Endothelial cell (in vitro differentiated cells): ENCODE measurements around the gene KLK15. TPM values are rescaled to one million over a fixed set of nuclear protein-coding genes. Genes with fewer than 3 reads are reported as not detected.

Experiments used
- DNase-seq: peaks from one replicate; pipeline ENCODE4 v3.0.0; 2021; ENCODE audit warnings: low spot score
- H3K27ac Mint-ChIP-seq: one replicate; pipeline ENCODE4 v1.8.0; 2021; ENCODE audit warnings: mixed read lengths, inconsistent platforms; ENCODE audit not compliant: unreplicated experiment
- H3K27me3 Mint-ChIP-seq: one replicate; pipeline ENCODE4 v1.8.0; 2021; ENCODE audit warnings: mild to moderate bottlenecking, moderate library complexity, mixed read lengths, inconsistent platforms; ENCODE audit not compliant: unreplicated experiment
- H3K36me3 Mint-ChIP-seq: one replicate; pipeline ENCODE4 v1.8.0; 2021; ENCODE audit warnings: mild to moderate bottlenecking, low read depth, mixed read lengths, inconsistent platforms; ENCODE audit not compliant: unreplicated experiment
- H3K4me1 Mint-ChIP-seq: one replicate; pipeline ENCODE4 v1.8.0; 2021; ENCODE audit warnings: mild to moderate bottlenecking, mixed read lengths, inconsistent platforms; ENCODE audit not compliant: unreplicated experiment
- H3K4me3 Mint-ChIP-seq: one replicate; pipeline ENCODE4 v1.8.0; 2021; ENCODE audit warnings: mild to moderate bottlenecking, mixed read lengths, inconsistent platforms; ENCODE audit not compliant: unreplicated experiment
- H3K9me3 Mint-ChIP-seq: one replicate; pipeline ENCODE4 v1.8.0; 2021; ENCODE audit warnings: mixed read lengths, inconsistent platforms; ENCODE audit not compliant: unreplicated experiment
- total RNA-seq: library from RNA; stranded (reverse); fragmentation: NEBNext Ultra II Directional; extraction: Animal tissue kit (Norgen Biotek cat#: 25700); gene quantifications from one replicate; pipeline ENCODE4 v1.2.1, GENCODE V29; 2021; ENCODE audit not compliant: unreplicated experiment
- TF ChIP-seq, protein P1 (sequence below): fragments of 200-600 bp; sonication (generic); IDR thresholded peaks from one replicate; pipeline ENCODE4 v1.5.0; 2021; ENCODE audit warnings: antibody characterized with exemption; ENCODE audit not compliant: unreplicated experiment

The KLK15 gene
- total RNA-seq, 1 donor from 2014 or later = not detected

DNA sequence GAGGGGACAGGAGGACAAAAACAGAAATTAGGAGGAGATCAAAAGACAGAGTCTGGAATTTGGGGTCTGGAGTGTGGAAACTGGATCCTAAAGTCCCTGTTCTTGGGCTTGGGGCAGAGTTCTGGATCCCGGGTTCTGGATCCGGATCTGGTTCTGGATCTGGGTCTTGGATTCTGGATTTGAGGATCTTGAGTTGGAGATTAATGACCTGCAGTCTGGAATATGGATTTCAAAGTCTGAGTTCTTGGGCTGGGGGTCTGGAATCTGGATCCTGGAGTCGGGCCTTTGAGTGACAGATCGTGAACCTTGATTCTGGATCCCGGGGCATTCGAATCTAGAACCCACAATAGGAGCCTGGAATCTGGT, 411 bp upstream of the KLK15 start:
- peaks cover 10% of the 10 kb centered on the region for H3K27me3 Mint-ChIP-seq
- no peaks in the 10 kb centered on the region for H3K9me3 Mint-ChIP-seq
- no peaks in the 10 kb centered on the region for H3K4me1 Mint-ChIP-seq
- DNase-seq = no peak
- TF ChIP-seq, protein P1, sequence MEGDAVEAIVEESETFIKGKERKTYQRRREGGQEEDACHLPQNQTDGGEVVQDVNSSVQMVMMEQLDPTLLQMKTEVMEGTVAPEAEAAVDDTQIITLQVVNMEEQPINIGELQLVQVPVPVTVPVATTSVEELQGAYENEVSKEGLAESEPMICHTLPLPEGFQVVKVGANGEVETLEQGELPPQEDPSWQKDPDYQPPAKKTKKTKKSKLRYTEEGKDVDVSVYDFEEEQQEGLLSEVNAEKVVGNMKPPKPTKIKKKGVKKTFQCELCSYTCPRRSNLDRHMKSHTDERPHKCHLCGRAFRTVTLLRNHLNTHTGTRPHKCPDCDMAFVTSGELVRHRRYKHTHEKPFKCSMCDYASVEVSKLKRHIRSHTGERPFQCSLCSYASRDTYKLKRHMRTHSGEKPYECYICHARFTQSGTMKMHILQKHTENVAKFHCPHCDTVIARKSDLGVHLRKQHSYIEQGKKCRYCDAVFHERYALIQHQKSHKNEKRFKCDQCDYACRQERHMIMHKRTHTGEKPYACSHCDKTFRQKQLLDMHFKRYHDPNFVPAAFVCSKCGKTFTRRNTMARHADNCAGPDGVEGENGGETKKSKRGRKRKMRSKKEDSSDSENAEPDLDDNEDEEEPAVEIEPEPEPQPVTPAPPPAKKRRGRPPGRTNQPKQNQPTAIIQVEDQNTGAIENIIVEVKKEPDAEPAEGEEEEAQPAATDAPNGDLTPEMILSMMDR = no peak
- no peaks in the 10 kb centered on the region for H3K36me3 Mint-ChIP-seq
- no peak overlapping the region for H3K27ac Mint-ChIP-seq
- no peak overlapping the region for H3K4me3 Mint-ChIP-seq

DNA sequence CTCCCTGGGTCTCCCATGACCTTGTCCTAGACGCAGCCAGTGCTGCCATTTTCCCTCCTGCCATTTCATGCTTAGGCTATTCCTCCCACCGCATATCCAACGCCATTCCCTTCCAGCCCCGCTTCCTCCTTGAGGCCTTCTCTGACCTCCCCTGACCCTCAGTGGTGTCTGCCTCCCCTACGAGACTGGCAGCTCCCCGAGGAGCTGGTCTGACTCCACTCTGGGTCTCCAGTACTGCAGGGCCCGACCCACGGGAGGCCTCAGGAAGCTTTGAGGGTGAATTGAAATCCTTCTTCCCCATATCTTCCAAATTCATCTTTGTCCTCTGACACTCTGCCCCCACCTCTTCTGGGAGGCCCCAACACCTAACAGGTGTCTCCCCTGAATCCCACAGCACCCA, 708 bp downstream of the KLK15 start:
- DNase-seq = no peak
- H3K4me1 Mint-ChIP-seq = no peaks in the 10 kb centered on the region
- H3K27ac Mint-ChIP-seq = no peak overlapping the region
- TF ChIP-seq, protein P1 = no peak
- no peak overlapping the region for H3K4me3 Mint-ChIP-seq
- H3K36me3 Mint-ChIP-seq = no peaks in the 10 kb centered on the region
- no peaks in the 10 kb centered on the region for H3K9me3 Mint-ChIP-seq
- H3K27me3 Mint-ChIP-seq = peaks cover 10% of the 10 kb centered on the region

DNA sequence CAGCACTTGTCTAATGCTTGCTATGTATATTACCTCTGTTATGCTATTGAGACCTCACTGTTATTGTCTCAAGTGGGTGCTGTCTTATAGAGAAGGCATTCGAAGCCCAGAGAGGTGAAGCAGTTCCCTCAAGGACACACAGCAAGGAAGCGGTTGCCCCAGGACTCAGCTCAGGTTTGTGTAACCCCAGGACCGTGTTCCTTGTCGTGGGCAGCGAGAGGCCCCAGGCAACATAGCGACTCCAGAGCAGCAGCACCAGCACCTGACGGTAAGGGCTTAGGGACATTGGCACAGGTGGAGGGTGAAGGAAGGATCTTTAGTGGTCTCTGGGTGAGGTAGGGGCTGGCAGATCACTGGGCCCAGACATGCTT, 2.4 kb downstream of the KLK15 start:
- no peak for DNase-seq
- Mint-ChIP-seq H3K4me1 (no peaks in the 10 kb centered on the region), H3K36me3 (no peaks in the 10 kb centered on the region), H3K27ac (no peak overlapping the region), H3K4me3 (no peak overlapping the region), H3K9me3 (peaks cover 5% of the 10 kb centered on the region), H3K27me3 (peaks cover 7% of the 10 kb centered on the region)
- TF ChIP-seq, protein P1 = no peak

DNA sequence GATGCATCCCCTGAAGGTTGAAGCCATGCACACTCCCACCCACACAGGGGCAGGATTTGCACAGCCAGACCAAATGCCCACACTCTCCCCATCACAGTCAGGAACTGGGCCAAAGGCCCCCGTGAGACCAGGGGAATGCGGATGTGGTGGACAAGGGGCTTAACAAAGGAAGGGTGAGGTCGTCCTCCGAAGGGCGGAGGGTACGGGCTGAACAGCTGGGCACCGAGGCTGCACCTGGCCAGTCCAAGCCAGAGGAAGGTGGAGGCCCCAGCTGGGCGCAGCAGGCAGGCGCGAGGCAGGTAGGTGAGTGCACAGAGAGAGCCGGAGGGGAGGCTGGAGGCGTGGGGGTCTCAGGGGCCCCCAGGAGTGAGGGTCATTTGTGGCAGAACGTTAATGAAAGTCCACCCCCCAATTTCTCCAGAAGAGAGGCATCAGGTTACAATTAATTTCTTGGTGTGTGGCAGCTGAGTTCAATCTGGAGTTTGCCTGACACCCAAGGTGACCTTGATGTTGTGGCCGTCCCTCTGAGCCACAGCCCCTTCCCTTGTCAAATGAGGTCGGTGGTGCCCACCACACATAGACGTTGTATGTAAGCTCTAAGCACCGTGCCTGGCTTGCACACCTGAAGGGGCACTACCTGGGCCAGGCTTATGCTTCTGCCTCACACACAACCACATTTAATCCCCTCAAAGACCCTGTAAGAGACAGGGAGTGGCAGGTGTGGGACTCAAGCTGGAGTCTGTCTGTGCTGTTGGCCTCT, 2.9 kb downstream of the KLK15 start:
- no peaks in the 10 kb centered on the region for H3K36me3 Mint-ChIP-seq
- H3K4me3 Mint-ChIP-seq = no peak overlapping the region
- DNase-seq = no peak
- TF ChIP-seq, protein P1 = no peak
- no peaks in the 10 kb centered on the region for H3K4me1 Mint-ChIP-seq
- no peak overlapping the region for H3K27ac Mint-ChIP-seq
- H3K9me3 Mint-ChIP-seq = peaks cover 6% of the 10 kb centered on the region
- H3K27me3 Mint-ChIP-seq = peaks cover 7% of the 10 kb centered on the region

DNA sequence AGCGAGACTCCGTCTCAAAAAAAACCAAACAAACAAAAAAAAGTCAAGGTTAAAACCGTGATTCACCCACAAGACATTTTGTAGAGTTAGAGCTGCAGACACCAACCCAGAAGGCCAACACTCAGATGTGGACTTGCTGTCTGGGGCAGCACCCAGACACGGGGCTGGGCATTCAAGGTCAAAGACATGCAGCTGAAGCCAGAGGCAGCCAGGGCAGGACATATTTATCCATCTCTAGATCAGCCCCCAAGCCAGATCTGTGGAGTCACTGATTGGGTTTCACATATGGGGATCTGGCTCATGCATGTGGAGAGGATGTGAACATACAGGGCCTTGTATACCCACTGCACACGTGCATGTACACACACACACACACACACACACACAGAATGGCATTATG, 3.6 kb downstream of the KLK15 start:
- H3K4me3 Mint-ChIP-seq = no peak overlapping the region
- H3K27ac Mint-ChIP-seq = peak overlapping the region; percentile 24
- DNase-seq = no peak
- peaks cover 6% of the 10 kb centered on the region for H3K9me3 Mint-ChIP-seq
- TF ChIP-seq, protein P1 = no peak
- H3K36me3 Mint-ChIP-seq = no peaks in the 10 kb centered on the region
- no peaks in the 10 kb centered on the region for H3K4me1 Mint-ChIP-seq
- peaks cover 7% of the 10 kb centered on the region for H3K27me3 Mint-ChIP-seq
